T-cell (primary cell): Measurements from ENCODE around the gene HERC4. TPM values are rescaled to one million over a fixed set of nuclear protein-coding genes. Genes with fewer than 3 reads are reported as not detected.

Source experiments
- ATAC-seq, 4 experiments: fragments of 200-7000 bp in 3 of 4; fragments of 150-1000 bp in 1 of 4; cut with Tn5 transposase; replicated peaks in 1 of 4; 1 replicate in 3 of 4; 2 replicates in 1 of 4; pipeline ENCODE4 v1.10.0; 2021; ENCODE audit warnings: moderate library complexity in 3 of 4, mild to moderate bottlenecking in 2 of 4, moderate number of reproducible peaks in 1 of 4
- CTCF ChIA-PET, 2 donors: fragments of 300-600 bp; sonication (Branson Sonifier 250); formaldehyde crosslinking; loops; one replicate each; lab custom pipeline; 2022; ENCODE audit warnings: antibody characterized with exemption in 2 of 2; lab: Charles Lee
- POLR2A ChIA-PET, 2 donors: fragments of 300-600 bp; sonication (Branson Sonifier 250); formaldehyde crosslinking; loops; one replicate each; lab custom pipeline; 2022; ENCODE audit warnings: antibody characterized with exemption in 2 of 2; lab: Charles Lee
- DNase-seq, 35 experiments: peaks; one replicate each; pipeline versions ENCODE4 v3.0.0 to v3.0.0-alpha.2; 2013 to 2023
- H3K27ac ChIP-seq: one replicate; pipeline ENCODE4 v1.5.1; 2013; ENCODE audit warnings: low read length
- H3K27me3 ChIP-seq, 2 experiments: replicated peaks in 1 of 2; 1 replicate in 1 of 2; 2 replicates in 1 of 2; pipeline versions ENCODE4 v1.6.1 to v1.7.0; 2013; ENCODE audit warnings: low read length in 1 of 2, mixed read lengths in 1 of 2; ENCODE audit not compliant: control insufficient read depth in 2 of 2, insufficient read depth in 2 of 2; ENCODE audit errors: extremely low read depth in 1 of 2
- H3K36me3 ChIP-seq, 2 donors: 1 replicate in 1 of 2; 2 replicates in 1 of 2; pipeline versions ENCODE4 v1.6.1 to v1.7.0; 2013; ENCODE audit warnings: low read length in 1 of 2; ENCODE audit not compliant: control insufficient read depth in 2 of 2, insufficient read depth in 1 of 2; ENCODE audit errors: extremely low read depth in 1 of 2
- H3K4me1 ChIP-seq, 2 experiments: 1 replicate in 1 of 2; 2 replicates in 1 of 2; pipeline versions ENCODE4 v1.6.1 to v1.7.0; 2013; ENCODE audit warnings: low read length in 2 of 2, mixed read lengths in 1 of 2; ENCODE audit not compliant: insufficient read depth in 2 of 2, control insufficient read depth in 1 of 2; ENCODE audit errors: extremely low read depth in 1 of 2
- H3K4me3 ChIP-seq, 2 donors: 1 replicate in 1 of 2; 2 replicates in 1 of 2; pipeline versions ENCODE4 v1.5.1 to v1.7.0; 2013; ENCODE audit warnings: mild to moderate bottlenecking in 2 of 2, low read length in 1 of 2, moderate library complexity in 1 of 2; ENCODE audit not compliant: control insufficient read depth in 1 of 2; ENCODE audit errors: extremely low read depth in 1 of 2
- H3K9me3 ChIP-seq: 2 replicates; pipeline ENCODE4 v1.7.0; 2013
- H3K27ac Mint-ChIP-seq, 2 donors: one replicate each; pipeline ENCODE4 v1.8.0; 2020 to 2021; ENCODE audit warnings: mild to moderate bottlenecking in 2 of 2, mixed read lengths in 2 of 2
- H3K27me3 Mint-ChIP-seq, 2 donors: one replicate each; pipeline ENCODE4 v1.8.0; 2021 to 2022; ENCODE audit warnings: mixed read lengths in 2 of 2
- H3K36me3 Mint-ChIP-seq: one replicate; pipeline ENCODE4 v1.8.0; 2021; ENCODE audit warnings: mixed read lengths
- H3K4me1 Mint-ChIP-seq, 3 donors: one replicate each; pipeline ENCODE4 v1.8.0; 2020 to 2022; ENCODE audit warnings: mixed read lengths in 3 of 3, mild to moderate bottlenecking in 1 of 3
- H3K4me3 Mint-ChIP-seq, 3 donors: one replicate each; pipeline ENCODE4 v1.8.0; 2020 to 2022; ENCODE audit warnings: mild to moderate bottlenecking in 3 of 3, mixed read lengths in 3 of 3, moderate library complexity in 3 of 3
- H3K9me3 Mint-ChIP-seq, 3 donors: one replicate each; pipeline ENCODE4 v1.8.0; 2020 to 2022; ENCODE audit warnings: mixed read lengths in 3 of 3
- WGBS: methylation state at CpG from one replicate; pipeline ENCODE4 v1.1.5; 2013; ENCODE audit warnings: missing lambda C conversion rate; ENCODE audit not compliant: insufficient coverage; 5-methylcytosine and 5-hydroxymethylcytosine counted together
- total RNA-seq, 35 experiments: library from RNA in 6 of 35; stranded (reverse) in 6 of 35; fragments of 120-200 nt in 1 of 35; gene quantifications; one replicate each; pipeline versions ENCODE4 v1.2.1 to v1.2.4 and lab custom pipeline; 2013 to 2026

HERC4 gene
- total RNA-seq, 5 donors from 2014 or later (not counting 1 experiment from before 2014, with no cell fraction given): 63.0 to 81.6 (median 77.5) TPM

DNA sequence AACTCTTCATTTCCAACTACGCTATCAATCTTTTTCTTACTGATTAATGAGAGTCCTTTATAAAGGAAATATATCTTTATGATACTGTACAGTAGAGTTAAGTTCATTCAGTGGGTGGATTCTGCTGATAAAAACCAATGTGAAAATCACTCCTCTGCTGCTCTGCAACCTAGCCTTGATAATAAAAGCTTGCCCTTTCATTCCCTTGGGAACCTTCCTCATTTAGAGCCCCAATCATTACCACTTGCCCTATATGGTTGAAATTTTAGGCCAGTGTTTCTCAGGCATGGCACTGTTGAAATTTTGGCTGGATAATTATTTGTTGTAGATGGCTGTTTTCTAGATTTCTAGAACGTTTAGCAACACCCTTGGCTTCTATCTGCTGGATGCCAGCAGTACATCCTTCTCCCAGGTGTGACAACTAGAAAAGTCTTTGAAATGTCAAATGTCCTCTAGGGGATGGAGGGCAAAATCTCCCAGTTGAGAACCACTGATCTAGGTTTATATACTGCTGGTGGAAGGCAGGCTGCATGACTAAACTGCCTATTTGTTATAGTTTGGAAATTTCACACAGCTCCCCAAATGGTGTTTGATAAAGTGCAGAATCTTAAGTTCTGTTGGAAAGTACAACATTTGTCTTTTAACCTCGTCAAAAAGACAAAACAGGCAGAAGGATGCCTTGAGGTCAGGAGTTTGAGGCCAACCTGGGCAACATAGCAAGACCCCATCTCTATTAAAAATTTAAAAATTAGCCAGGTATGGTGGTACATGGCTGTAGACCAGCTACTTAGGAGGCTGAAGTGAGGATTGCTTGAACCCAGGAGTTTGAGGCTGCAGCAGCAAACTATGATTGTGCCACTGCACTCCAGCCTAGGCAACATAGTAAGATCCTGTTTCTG lies 199.5 kb downstream of the HERC4 start:
- DNase-seq (no peak), ATAC-seq (no peak)
- Histone ChIP-seq H3K9me3 (no peaks in the 10 kb centered on the region), H3K36me3 (no peaks in the 10 kb centered on the region), H3K27me3 (no peaks in the 10 kb centered on the region), H3K27ac (no peak overlapping the region), H3K4me3 (no peak overlapping the region), H3K4me1 (no peaks in the 10 kb centered on the region)
- no peaks in the 10 kb centered on the region for H3K27me3 Mint-ChIP-seq
- WGBS: 33% methylated on average over 1 of the region's 3 CpGs
- no peaks in the 10 kb centered on the region for H3K36me3 Mint-ChIP-seq
- no peak overlapping the region for H3K27ac Mint-ChIP-seq
- H3K4me3 Mint-ChIP-seq: no peak overlapping the region
- ChIA-PET CTCF (no interaction called here), POLR2A (interaction anchor here in 1 of 2 donors (0.6 kb wide), 1 partner anchor 41 kb away, joined by 3 read pairs; no protein-coding TSS in a partner anchor)
- H3K4me1 Mint-ChIP-seq: no peaks in the 10 kb centered on the region
- H3K9me3 Mint-ChIP-seq: no peaks in the 10 kb centered on the region

Other genes starting within 250 kb of the HERC4 start
- under 1 TPM in 2 of 5 donors, not detected in 3; 0.20 to 0.28 TPM for gene DNAJC12, start 237.1 kb downstream of the HERC4 start, total RNA-seq
- gene SIRT1, start 190.6 kb downstream of the HERC4 start, total RNA-seq: 10 to 100 TPM; 41.0 to 58.7 (median 46.7) TPM
- gene MYPN, start 34.2 kb upstream of the HERC4 start, total RNA-seq: not detected
- not detected for gene ATOH7, start 156.8 kb upstream of the HERC4 start, total RNA-seq